H1 (cell line): ENCODE measurements around the gene TLCD3A. TPM values are rescaled to one million over a fixed set of nuclear protein-coding genes. Genes with fewer than 3 reads are reported as not detected.
"Not testable (repeated sequence)": the region's sequence is repeated elsewhere in the genome, so short reads cannot be mapped to it uniquely, and the experiment has no call there.

ENCODE experiments used
- CTCF ChIA-PET: fragments of 300-600 bp; sonication (Branson Sonifier 250); formaldehyde crosslinking; loops from one replicate; lab custom pipeline; 2021; ENCODE audit not compliant: partially characterized antibody; lab: Charles Lee
- POLR2A ChIA-PET: fragments of 300-600 bp; sonication (Branson Sonifier 250); formaldehyde crosslinking; loops from one replicate; lab custom pipeline; 2021; ENCODE audit warnings: inconsistent platforms; ENCODE audit not compliant: partially characterized antibody; lab: Charles Lee
- DNase-seq, 2 experiments: peaks; one replicate each; pipeline versions ENCODE4 v3.0.0 to v3.0.0-alpha.2; 2010 to 2022; ENCODE audit warnings: low spot score in 2 of 2, low read depth in 1 of 2, mixed read lengths in 1 of 2
- FAIRE-seq: peaks from 2 replicates; lab custom pipeline; 2011; peaks lifted over from hg19 to GRCh38; lab: Jason Lieb, UNC
- H2AFZ ChIP-seq: 2 replicates; pipeline ENCODE4 v1.8.1; 2012; ENCODE audit warnings: low read length, inconsistent platforms
- H2AK5ac ChIP-seq: 2 replicates; pipeline ENCODE4 v1.6.1; 2013; ENCODE audit warnings: low read depth, low read length
- H2BK120ac ChIP-seq: replicated peaks from 2 replicates; pipeline ENCODE3; 2013; ENCODE audit warnings: low read depth, low read length, inconsistent platforms
- H2BK12ac ChIP-seq: 2 replicates; pipeline ENCODE4 v1.6.1; 2013; ENCODE audit warnings: low read depth, low read length
- H2BK15ac ChIP-seq: 2 replicates; pipeline ENCODE4 v1.6.1; 2013; ENCODE audit warnings: low read length
- H2BK20ac ChIP-seq: 2 replicates; pipeline ENCODE4 v1.6.1; 2013; ENCODE audit warnings: low read length
- H2BK5ac ChIP-seq: 2 replicates; pipeline ENCODE4 v1.6.1; 2013; ENCODE audit warnings: low read depth, low read length
- H3K14ac ChIP-seq: 2 replicates; pipeline ENCODE4 v1.6.1; 2013; ENCODE audit warnings: inconsistent platforms; ENCODE audit not compliant: insufficient read length
- H3K18ac ChIP-seq: 2 replicates; pipeline ENCODE4 v1.6.1; 2013; ENCODE audit warnings: low read length; ENCODE audit errors: extremely low read depth
- H3K23ac ChIP-seq: 2 replicates; pipeline ENCODE4 v1.6.1; 2013; ENCODE audit warnings: inconsistent platforms; ENCODE audit not compliant: insufficient read length
- H3K23me2 ChIP-seq: 2 replicates; pipeline ENCODE4 v1.6.1; 2013; ENCODE audit warnings: low read depth, low read length
- H3K27ac ChIP-seq: 2 replicates; pipeline ENCODE4 v1.6.1; 2011; ENCODE audit warnings: low read depth, low read length, inconsistent platforms
- H3K27me3 ChIP-seq, 4 experiments: replicated peaks in 1 of 4; 1 replicate in 1 of 4; 2 replicates in 3 of 4; pipeline versions ENCODE4 v1.6.1 to v1.8.1; 2011 to 2013; ENCODE audit warnings: low read length in 3 of 4, mild to moderate bottlenecking in 3 of 4, inconsistent platforms in 2 of 4, mixed read lengths in 2 of 4, moderate library complexity in 1 of 4; ENCODE audit not compliant: control insufficient read depth in 3 of 4, insufficient read depth in 3 of 4; ENCODE audit errors: extremely low read depth in 1 of 4
- H3K36me3 ChIP-seq, 4 experiments: 2 replicates each; pipeline versions ENCODE4 v1.6.1 to v1.8.1; 2011 to 2013; ENCODE audit warnings: mild to moderate bottlenecking in 4 of 4, low read length in 3 of 4, moderate library complexity in 2 of 4, control low read depth in 1 of 4, inconsistent platforms in 1 of 4; ENCODE audit not compliant: insufficient read depth in 4 of 4, control insufficient read depth in 2 of 4
- H3K4ac ChIP-seq: replicated peaks from 2 replicates; pipeline ENCODE3; 2013; ENCODE audit warnings: low read length, low read depth, mixed read lengths, inconsistent platforms; ENCODE audit not compliant: insufficient read length
- H3K4me1 ChIP-seq, 4 experiments: replicated peaks in 1 of 4; 1 replicate in 1 of 4; 2 replicates in 3 of 4; pipeline versions ENCODE4 v1.6.1 to v1.8.1; 2011 to 2013; ENCODE audit warnings: low read length in 3 of 4, inconsistent platforms in 2 of 4, mixed read lengths in 1 of 4; ENCODE audit not compliant: insufficient read depth in 4 of 4, control insufficient read depth in 3 of 4
- H3K4me2 ChIP-seq, 2 experiments: 2 replicates each; pipeline versions ENCODE4 v1.6.1 to v1.8.1; 2011 to 2013; ENCODE audit warnings: low read depth in 2 of 2, low read length in 2 of 2, control low read depth in 1 of 2, inconsistent platforms in 1 of 2, mild to moderate bottlenecking in 1 of 2; ENCODE audit not compliant: insufficient read depth in 1 of 2
- H3K4me3 ChIP-seq, 4 experiments: fragments of 200-600, 300-600 bp in 1 of 4; sonication (generic), shearing (Covaris generic), sonication (Bioruptor Twin) in 1 of 4; 2 replicates each; pipeline versions ENCODE4 v1.5.1 to v1.8.1; 2011 to 2016; ENCODE audit warnings: low read length in 4 of 4, low read depth in 3 of 4, control low read depth in 2 of 4, inconsistent platforms in 2 of 4, mild to moderate bottlenecking in 2 of 4, mixed read lengths in 1 of 4, moderate library complexity in 1 of 4; ENCODE audit not compliant: insufficient read depth in 2 of 4; ENCODE audit errors: extremely low read depth in 1 of 4
- H3K56ac ChIP-seq: replicated peaks from 2 replicates; pipeline ENCODE3; 2013; ENCODE audit warnings: low read depth, mild to moderate bottlenecking, mixed read lengths, low read length, inconsistent platforms; ENCODE audit not compliant: insufficient read length
- H3K79me1 ChIP-seq: 2 replicates; pipeline ENCODE4 v1.6.1; 2013; ENCODE audit warnings: low read depth, low read length, control low read depth
- H3K79me2 ChIP-seq, 2 experiments: 2 replicates each; pipeline versions ENCODE4 v1.6.1 to v1.8.1; 2012 to 2013; ENCODE audit warnings: low read length in 2 of 2, mild to moderate bottlenecking in 2 of 2, inconsistent platforms in 1 of 2; ENCODE audit not compliant: insufficient read depth in 2 of 2, control insufficient read depth in 1 of 2
- H3K9ac ChIP-seq, 4 experiments: replicated peaks in 1 of 4; 1 replicate in 1 of 4; 2 replicates in 3 of 4; pipeline versions ENCODE4 v1.6.1 to v1.8.1; 2011 to 2013; ENCODE audit warnings: low read depth in 3 of 4, low read length in 3 of 4, control low read depth in 2 of 4, mild to moderate bottlenecking in 2 of 4, moderate library complexity in 2 of 4, inconsistent platforms in 1 of 4; ENCODE audit errors: extremely low read depth in 1 of 4
- H3K9me3 ChIP-seq, 2 experiments: 2 replicates each; pipeline versions ENCODE4 v1.6.1 to v1.8.1; 2012 to 2013; ENCODE audit warnings: mild to moderate bottlenecking in 2 of 2, moderate library complexity in 2 of 2, control low read depth in 1 of 2, inconsistent platforms in 1 of 2, low read depth in 1 of 2, low read length in 1 of 2, mixed read lengths in 1 of 2; ENCODE audit not compliant: insufficient read depth in 2 of 2
- H4K20me1 ChIP-seq, 2 experiments: replicated peaks in 1 of 2; 2 replicates each; pipeline versions ENCODE3 to v1.8.1; 2011 to 2013; ENCODE audit warnings: inconsistent platforms in 2 of 2, low read length in 2 of 2, mild to moderate bottlenecking in 1 of 2; ENCODE audit not compliant: insufficient read depth in 2 of 2, control insufficient read depth in 1 of 2
- H4K5ac ChIP-seq: 2 replicates; pipeline ENCODE4 v1.6.1; 2013; ENCODE audit warnings: low read length, low read depth, mixed read lengths, inconsistent platforms; ENCODE audit not compliant: insufficient read length
- H4K8ac ChIP-seq: 2 replicates; pipeline ENCODE4 v1.8.0; 2013; ENCODE audit warnings: mild to moderate bottlenecking, moderate library complexity, low read length, inconsistent platforms; ENCODE audit not compliant: insufficient read depth; ENCODE audit errors: extremely low read depth
- H4K91ac ChIP-seq: replicated peaks from 2 replicates; pipeline ENCODE3; 2013; ENCODE audit warnings: low read length, mixed read lengths, inconsistent platforms; ENCODE audit not compliant: insufficient read length
- KDM1A ChIP-seq: fragments of 200-600, 300-600 bp; sonication (generic); IDR thresholded peaks from 2 replicates; pipeline ENCODE4 v1.7.1; 2016; ENCODE audit warnings: mild to moderate bottlenecking, low read length, borderline replicate concordance
- WGBS, 2 experiments: shearing (Covaris generic) in 1 of 2; methylation state at CpG; one replicate each; pipeline versions ENCODE4 v1.1.6 to v1.1.7; 2013 to 2015; ENCODE audit warnings: low lambda C conversion rate in 2 of 2, mixed read lengths in 2 of 2, inconsistent platforms in 1 of 2, low coverage in 1 of 2, missing lambda C conversion rate in 1 of 2; ENCODE audit not compliant: insufficient replicate concordance in 2 of 2, insufficient coverage in 1 of 2, insufficient read length in 1 of 2; ENCODE audit errors: extremely low coverage in 1 of 2, missing lambda C conversion rate in 1 of 2; 5-methylcytosine and 5-hydroxymethylcytosine counted together
- polyA plus RNA-seq, 7 experiments: library from polyadenylated mRNA; depleted of rRNA in 3 of 7; stranded (reverse) in 5 of 7; unstranded in 2 of 7; fragments of >200 nt in 5 of 7; fragments of 200-250 nt in 2 of 7; gene quantifications; 1 replicate in 5 of 7; 2 replicates in 1 of 7; 4 replicates in 1 of 7; pipeline versions ENCODE4 v1.2.1 to v1.2.3, GENCODE V29; 2011 to 2013; ENCODE audit warnings: missing spikeins in 2 of 7, mixed read lengths in 2 of 7
- total RNA-seq: library from RNA; stranded (reverse); fragmentation: NEBNext Ultra II Directional; extraction: Animal tissue kit (Norgen Biotek cat#: 25700); gene quantifications from 2 replicates; pipeline ENCODE4 v1.2.1, GENCODE V29; 2021

Gene TLCD3A
- total and polyA plus RNA-seq, 2 of the 8 experiments (the other 6 are each of a cell fraction or from before 2014, with no cell fraction given), result 26.1 to 48.8 TPM

- H4K91ac ChIP-seq, DNase-seq, H3K27me3 ChIP-seq, H3K4me2 ChIP-seq, H3K56ac ChIP-seq, H3K23ac ChIP-seq, H3K27ac ChIP-seq, H4K20me1 ChIP-seq, H2BK20ac ChIP-seq, H3K4ac ChIP-seq, H3K14ac ChIP-seq, H4K5ac ChIP-seq, H3K4me3 ChIP-seq, H3K9me3 ChIP-seq, H2BK12ac ChIP-seq, H3K79me1 ChIP-seq, H4K8ac ChIP-seq, H2BK5ac ChIP-seq, H2BK120ac ChIP-seq, H2AFZ ChIP-seq, H3K9ac ChIP-seq, H2AK5ac ChIP-seq, H3K18ac ChIP-seq, H2BK15ac ChIP-seq: not testable (repeated sequence)
- H3K36me3 ChIP-seq, result peaks cover 4 to 20% (median 14%) of the 10 kb centered on the region in 4 experiments; a peak in 7 of 8 replicates
- peaks cover 2 to 11% (median 7%) of the 10 kb centered on the region in 4 experiments; a peak in 6 of 7 replicates for H3K4me1 ChIP-seq
- peaks cover 11% of the 10 kb centered on the region for H3K23me2 ChIP-seq
- WGBS, 2 experiments, result 95% methylated on average over 9 of the region's 9 CpGs; no CpG with 5 or more reads in 1 of the 2 experiments
- peak; percentile 58 for FAIRE-seq
- H3K79me2 ChIP-seq, result peaks cover 0 to 12% of the 10 kb centered on the region in 2 experiments; a peak in 3 of 4 replicates
- ChIA-PET POLR2A (interaction anchor here (0.7 to 4.4 kb wide), 11 partner anchors 8 to 246 kb away, joined by 3 to 22 read pairs (median 3); partner anchors contain the start of genes GLOD4, MRM3 and TIMM22), CTCF (interaction anchor here (0.6 to 1.5 kb wide), 9 partner anchors 11 to 517 kb away, joined by 3 to 4 read pairs (median 3); partner anchors contain the start of gene TIMM22)
- TF ChIP-seq KDM1A, result peak; percentile 27; the same call in 1 of the 2 replicates
Measured at GRCh38 chr17:755319-755961, 23.0 kb downstream of the TLCD3A start.
